ENCODE measurements around the gene IGF2R.

The IGF2R gene

GRCh38 chr6:159952289-159953005 lies 16.4 kb upstream of the IGF2R start:
- H3K4me3 ChIP-seq (ENCODE audit: low read depth, low read length), result no peak overlapping the region
- DNase-seq (ENCODE audit: low read depth), result no peak
- in situ Hi-C loops (cut with HindIII; ENCODE audit: low sequenced_read_pairs), result no loop called here
- TF ChIP-seq CTCF (IDR thresholded peaks at IDR 0.05; ENCODE audit: low read depth, low read length, missing control alignments), result no peak

DNA sequence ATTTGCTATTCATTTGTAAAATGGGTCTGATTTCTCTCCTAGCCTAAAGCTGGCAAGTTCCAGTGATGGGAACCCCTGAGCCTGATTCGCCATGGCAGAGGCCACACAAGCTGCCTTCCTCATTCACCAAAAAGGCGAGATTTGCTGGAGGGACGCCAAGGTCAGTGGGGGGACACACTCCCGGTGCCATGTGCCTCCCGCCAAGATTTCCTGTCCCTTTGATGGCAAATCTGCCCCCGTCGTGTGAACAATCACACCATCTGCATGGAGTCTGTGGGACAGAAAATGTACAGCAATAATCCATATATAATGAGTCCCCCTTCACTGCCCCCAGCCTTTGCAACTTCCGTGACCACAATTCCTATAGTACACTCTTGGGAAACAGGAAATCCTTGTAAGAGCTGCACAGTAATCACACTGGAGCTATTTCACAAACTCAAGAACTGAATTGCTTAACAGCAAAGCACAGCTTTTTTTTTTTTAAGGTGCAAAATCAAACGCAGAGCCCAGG lies 15.7 kb upstream of the IGF2R start:
- in situ Hi-C loops (cut with HindIII; ENCODE audit: low sequenced_read_pairs), result no loop called here
- no peak for TF ChIP-seq CTCF (IDR thresholded peaks at IDR 0.05; ENCODE audit: low read depth, low read length, missing control alignments)
- no peak for DNase-seq (ENCODE audit: low read depth)
- H3K4me3 ChIP-seq (ENCODE audit: low read depth, low read length), result no peak overlapping the region

GRCh38 chr6:159955945-159956361 lies 12.9 kb upstream of the IGF2R start:
- TF ChIP-seq CTCF (IDR thresholded peaks at IDR 0.05; ENCODE audit: low read depth, low read length, missing control alignments), result no peak
- no peak for DNase-seq (ENCODE audit: low read depth)
- H3K4me3 ChIP-seq (ENCODE audit: low read depth, low read length), result no peak overlapping the region
- in situ Hi-C loops (cut with HindIII; ENCODE audit: low sequenced_read_pairs), result no loop called here

- H3K4me3 ChIP-seq (ENCODE audit: low read depth, low read length), result no peak overlapping the region
- no peak for DNase-seq (ENCODE audit: low read depth)
- no peak for TF ChIP-seq CTCF (IDR thresholded peaks at IDR 0.05; ENCODE audit: low read depth, low read length, missing control alignments)
- in situ Hi-C loops (cut with HindIII; ENCODE audit: low sequenced_read_pairs), result no loop called here
Measured at GRCh38 chr6:159957071-159957673, 11.7 kb upstream of the IGF2R start.

- in situ Hi-C loops (cut with HindIII; ENCODE audit: low sequenced_read_pairs), result no loop called here
- DNase-seq (ENCODE audit: low read depth), result no peak
- no peak for TF ChIP-seq CTCF (IDR thresholded peaks at IDR 0.05; ENCODE audit: low read depth, low read length, missing control alignments)
- no peak overlapping the region for H3K4me3 ChIP-seq (ENCODE audit: low read depth, low read length)
Measured at GRCh38 chr6:159959165-159959975, 9.5 kb upstream of the IGF2R start.

- in situ Hi-C loops (cut with HindIII; ENCODE audit: low sequenced_read_pairs), result loop anchor here (5.0 kb wide), 1 partner anchor 93 kb away; no protein-coding TSS in a partner anchor
- no peak for TF ChIP-seq CTCF (IDR thresholded peaks at IDR 0.05; ENCODE audit: low read depth, low read length, missing control alignments)
- H3K4me3 ChIP-seq (ENCODE audit: low read depth, low read length), result no peak overlapping the region
- no peak for DNase-seq (ENCODE audit: low read depth)
Measured at GRCh38 chr6:159959976-159960384, 8.9 kb upstream of the IGF2R start.

Measured in astrocyte of the cerebellum (primary cell).